K562 (cell line): ENCODE results near the gene SHISA4. TPM values are rescaled to one million over a fixed set of nuclear protein-coding genes. Genes with fewer than 3 reads are reported as not detected.

Experiments
- CCNT2 ChIP-seq: IDR thresholded peaks from 2 replicates; pipeline ENCODE4 v1.6.1; 2011; ENCODE audit warnings: borderline replicate concordance, low read depth, mild to moderate bottlenecking, moderate library complexity, mixed read lengths, low read length; ENCODE audit not compliant: insufficient read length; ENCODE audit errors: extremely low read depth
- COPS2 ChIP-seq: fragments of 450-650 bp; conservative IDR thresholded peaks from 2 replicates; pipeline ENCODE4 v1.6.1; 2016; ENCODE audit warnings: mild to moderate bottlenecking, moderate library complexity
- CTBP1 ChIP-seq: fragments of 450-650 bp; IDR thresholded peaks from 2 replicates; pipeline ENCODE4 v1.6.1; 2016; ENCODE audit warnings: borderline replicate concordance
- DNMT1 ChIP-seq: fragments of 450-650 bp; IDR thresholded peaks from 2 replicates; pipeline ENCODE4 v1.6.1; 2016; ENCODE audit warnings: antibody characterized with exemption, mild to moderate bottlenecking
- ELK1 ChIP-seq: sonication (generic); formaldehyde crosslinking; IDR thresholded peaks from 2 replicates; pipeline ENCODE4 v1.8.1; 2022; ENCODE audit warnings: missing genetic modification reagents
- HMG20A ChIP-seq: fragments of 450-650 bp; formaldehyde crosslinking; conservative IDR thresholded peaks from 2 replicates; pipeline ENCODE4 v1.4.0; 2020; ENCODE audit warnings: mild to moderate bottlenecking, mixed read lengths
- NCOA1 ChIP-seq: fragments of 450-650 bp; IDR thresholded peaks from 2 replicates; pipeline ENCODE4 v1.6.1; 2016; ENCODE audit warnings: low read depth
- NCOA2 ChIP-seq, 2 experiments: fragments of 450-650 bp; IDR thresholded peaks; 2 replicates each; pipeline ENCODE4 v1.6.1; 2018; ENCODE audit warnings: mild to moderate bottlenecking in 2 of 2, moderate library complexity in 1 of 2; ENCODE audit not compliant: partially characterized antibody in 2 of 2
- NFXL1 ChIP-seq: fragments of 450-650 bp; formaldehyde crosslinking; IDR thresholded peaks from 2 replicates; pipeline ENCODE4 v1.4.0; 2021; ENCODE audit warnings: mild to moderate bottlenecking
- POLR2AphosphoS2 ChIP-seq: IDR thresholded peaks from 2 replicates; pipeline ENCODE4 v1.6.1; 2012; ENCODE audit warnings: low read length, improper control_type of control experiment
- RBM39 ChIP-seq: fragments of 200-400 bp; formaldehyde crosslinking; optimal IDR thresholded peaks from 2 replicates; pipeline ENCODE3; 2018; ENCODE audit warnings: low read depth, low read length
- SLC30A9 ChIP-seq: fragments of 250-450 bp; sonication (Bioruptor Pico); IDR thresholded peaks from 2 replicates; pipeline ENCODE4 v1.8.0; 2022; ENCODE audit warnings: mild to moderate bottlenecking, moderate library complexity
- SMAD3 ChIP-seq: fragments of 450-650 bp; formaldehyde crosslinking; conservative IDR thresholded peaks from 2 replicates; pipeline ENCODE4 v1.4.0; 2020; ENCODE audit warnings: mild to moderate bottlenecking
- ZBTB33 ChIP-seq: sonication (generic); formaldehyde crosslinking; IDR thresholded peaks from 2 replicates; pipeline ENCODE4 v1.8.1; 2023; ENCODE audit warnings: mild to moderate bottlenecking, missing genetic modification reagents
- ZBTB49 ChIP-seq: sonication (generic); formaldehyde crosslinking; IDR thresholded peaks from 2 replicates; pipeline ENCODE4 v1.8.0; 2022; ENCODE audit warnings: missing genetic modification reagents, mild to moderate bottlenecking, borderline replicate concordance
- ZNF311 ChIP-seq: fragments of 250-450 bp; sonication (Bioruptor Pico); IDR thresholded peaks from 2 replicates; pipeline ENCODE4 v1.4.0; 2020; ENCODE audit warnings: mild to moderate bottlenecking, moderate library complexity
- ZNF408 ChIP-seq: fragments of 250-450 bp; sonication (Bioruptor Pico); IDR thresholded peaks from 2 replicates; pipeline ENCODE4 v1.4.0; 2020; ENCODE audit warnings: low read depth, mild to moderate bottlenecking, moderate library complexity
- ZNF589 ChIP-seq: fragments of 200-800 bp; sonication (Bioruptor generic); IDR thresholded peaks from 2 replicates; pipeline ENCODE4 v1.6.1; 2016; ENCODE audit warnings: low read depth, missing genetic modification characterization, missing compliant biosample characterization
- polyA plus RNA-seq, 8 experiments: library from polyadenylated mRNA; depleted of rRNA in 4 of 8; stranded (reverse) in 5 of 8; unstranded in 3 of 8; fragments of >200 nt; fragmentation: Nextera tagmentation in 2 of 8; fragmentation: Illumina TruSeq in 1 of 8; extraction: Ambion mirVana in 2 of 8; extraction: Trizol in 1 of 8; gene quantifications; 2 replicates each; pipeline versions ENCODE4 v1.2.1 to v1.2.3, GENCODE V29; 2011 to 2014; ENCODE audit warnings: inconsistent platforms in 1 of 8, missing spikeins in 1 of 8
- total RNA-seq, 7 experiments: library from RNA; depleted of rRNA in 6 of 7; stranded (reverse); fragments of >200 nt in 6 of 7; fragmentation: Illumina TruSeq in 2 of 7; extraction: Trizol in 2 of 7; gene quantifications; 2 replicates each; pipeline versions ENCODE4 v1.2.1 to v1.2.3, GENCODE V29; 2011 to 2021; ENCODE audit warnings: low replicate concordance in 1 of 7
- TF ChIP-seq, protein P1 (sequence below): fragments of 450-650 bp; IDR thresholded peaks from 2 replicates; pipeline ENCODE4 v1.6.1; 2016; ENCODE audit warnings: borderline replicate concordance
- TF ChIP-seq, protein P2 (sequence below): fragments of 200-800 bp; sonication (Bioruptor generic); IDR thresholded peaks from 2 replicates; pipeline ENCODE4 v1.6.1; 2017; ENCODE audit warnings: missing genetic modification characterization, missing compliant biosample characterization

SHISA4 gene
- total and polyA plus RNA-seq, 9 of the 15 experiments (the other 6 are each of a cell fraction or from before 2014, with no cell fraction given): 0.15 to 0.95 (median 0.68) TPM; not detected in 2

- no peak for TF ChIP-seq ZNF589 (CRISPR knock-in tag)
- TF ChIP-seq NCOA1: no peak
- TF ChIP-seq NFXL1: no peak
- no peak for TF ChIP-seq CCNT2
- no peak for TF ChIP-seq ZNF311 (CRISPR knock-in tag)
- peak; percentile 55; the same call in 1 of the 2 replicates for TF ChIP-seq CTBP1
- no peak for TF ChIP-seq COPS2
- TF ChIP-seq SMAD3 (CRISPR knock-in tag): no peak
- TF ChIP-seq, protein P1, sequence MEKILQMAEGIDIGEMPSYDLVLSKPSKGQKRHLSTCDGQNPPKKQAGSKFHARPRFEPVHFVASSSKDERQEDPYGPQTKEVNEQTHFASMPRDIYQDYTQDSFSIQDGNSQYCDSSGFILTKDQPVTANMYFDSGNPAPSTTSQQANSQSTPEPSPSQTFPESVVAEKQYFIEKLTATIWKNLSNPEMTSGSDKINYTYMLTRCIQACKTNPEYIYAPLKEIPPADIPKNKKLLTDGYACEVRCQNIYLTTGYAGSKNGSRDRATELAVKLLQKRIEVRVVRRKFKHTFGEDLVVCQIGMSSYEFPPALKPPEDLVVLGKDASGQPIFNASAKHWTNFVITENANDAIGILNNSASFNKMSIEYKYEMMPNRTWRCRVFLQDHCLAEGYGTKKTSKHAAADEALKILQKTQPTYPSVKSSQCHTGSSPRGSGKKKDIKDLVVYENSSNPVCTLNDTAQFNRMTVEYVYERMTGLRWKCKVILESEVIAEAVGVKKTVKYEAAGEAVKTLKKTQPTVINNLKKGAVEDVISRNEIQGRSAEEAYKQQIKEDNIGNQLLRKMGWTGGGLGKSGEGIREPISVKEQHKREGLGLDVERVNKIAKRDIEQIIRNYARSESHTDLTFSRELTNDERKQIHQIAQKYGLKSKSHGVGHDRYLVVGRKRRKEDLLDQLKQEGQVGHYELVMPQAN: no peak
- no peak for TF ChIP-seq ZNF408 (CRISPR knock-in tag)
- no peak for TF ChIP-seq RBM39
- TF ChIP-seq, protein P2, sequence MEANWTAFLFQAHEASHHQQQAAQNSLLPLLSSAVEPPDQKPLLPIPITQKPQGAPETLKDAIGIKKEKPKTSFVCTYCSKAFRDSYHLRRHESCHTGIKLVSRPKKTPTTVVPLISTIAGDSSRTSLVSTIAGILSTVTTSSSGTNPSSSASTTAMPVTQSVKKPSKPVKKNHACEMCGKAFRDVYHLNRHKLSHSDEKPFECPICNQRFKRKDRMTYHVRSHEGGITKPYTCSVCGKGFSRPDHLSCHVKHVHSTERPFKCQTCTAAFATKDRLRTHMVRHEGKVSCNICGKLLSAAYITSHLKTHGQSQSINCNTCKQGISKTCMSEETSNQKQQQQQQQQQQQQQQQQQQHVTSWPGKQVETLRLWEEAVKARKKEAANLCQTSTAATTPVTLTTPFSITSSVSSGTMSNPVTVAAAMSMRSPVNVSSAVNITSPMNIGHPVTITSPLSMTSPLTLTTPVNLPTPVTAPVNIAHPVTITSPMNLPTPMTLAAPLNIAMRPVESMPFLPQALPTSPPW (CRISPR knock-in tag): peak; percentile 49
- no peak for TF ChIP-seq ZBTB49 (CRISPR knock-in tag)
- TF ChIP-seq POLR2AphosphoS2: no peak
- TF ChIP-seq DNMT1: no peak
- TF ChIP-seq NCOA2 (IDR thresholded peaks at IDR 0.05; ENCODE audit: partially characterized antibody in 2 of 2): no peak
- no peak for TF ChIP-seq ELK1 (CRISPR knock-in tag)
- TF ChIP-seq SLC30A9 (CRISPR knock-in tag): no peak
- no peak for TF ChIP-seq HMG20A (CRISPR knock-in tag)
- TF ChIP-seq ZBTB33 (CRISPR knock-in tag): 0 out of 2 replicates have a peak, but pooled peaks have one; percentile 10
Observed at GRCh38 chr1:201916649-201917249, 28.1 kb downstream of the SHISA4 start (continued).
